Measurements from ENCODE around the gene ARHGEF19.

DNA sequence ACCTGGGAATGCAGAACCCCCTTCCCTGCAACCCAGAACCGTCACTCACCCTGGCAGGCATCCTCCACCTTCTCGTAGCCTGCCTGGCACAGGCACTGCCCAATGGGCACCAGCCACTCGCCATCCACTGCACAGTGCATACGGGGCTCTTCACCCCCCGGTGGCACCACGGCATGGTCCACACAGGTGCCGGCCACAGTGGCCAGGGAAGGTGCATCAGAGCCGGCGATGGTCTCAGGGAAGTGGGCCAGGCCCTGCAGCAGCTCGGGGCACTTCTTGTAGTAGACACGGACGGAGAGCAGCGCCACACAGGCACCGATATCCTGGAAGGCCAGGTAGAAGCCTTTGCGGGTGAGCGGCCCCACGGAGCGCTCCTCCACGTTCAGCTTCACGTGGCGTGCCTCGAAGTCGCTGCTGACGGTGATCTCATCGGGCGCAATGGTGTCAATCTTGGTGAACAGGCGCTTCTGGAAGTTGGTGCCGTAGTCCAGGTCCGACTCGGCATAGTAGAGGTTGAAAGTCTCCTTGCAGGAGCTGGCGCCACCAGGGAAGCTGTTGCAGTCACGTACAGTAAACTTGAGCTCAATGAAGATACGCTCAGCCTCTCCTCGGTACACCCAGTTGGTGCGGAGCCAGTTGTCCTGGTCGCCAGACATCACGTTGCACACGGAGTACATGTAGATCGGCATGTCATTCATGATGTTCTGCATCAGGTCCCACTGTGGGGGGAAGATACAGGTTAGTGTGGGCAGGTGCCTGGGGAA, 63.9 kb downstream of the ARHGEF19 start:
- TF ChIP-seq CTCF (conservative IDR thresholded peaks at IDR 0.05) (no peak), EZH2 (IDR thresholded peaks at IDR 0.05; ENCODE audit: low read depth) (no peak)
